ENCODE measurements around the gene VASP.

VASP gene

GRCh38 chr19:45554481-45554880 is 47.2 kb downstream of the VASP start:
- DNase-seq (ENCODE audit: low read depth), result no peak

DNA sequence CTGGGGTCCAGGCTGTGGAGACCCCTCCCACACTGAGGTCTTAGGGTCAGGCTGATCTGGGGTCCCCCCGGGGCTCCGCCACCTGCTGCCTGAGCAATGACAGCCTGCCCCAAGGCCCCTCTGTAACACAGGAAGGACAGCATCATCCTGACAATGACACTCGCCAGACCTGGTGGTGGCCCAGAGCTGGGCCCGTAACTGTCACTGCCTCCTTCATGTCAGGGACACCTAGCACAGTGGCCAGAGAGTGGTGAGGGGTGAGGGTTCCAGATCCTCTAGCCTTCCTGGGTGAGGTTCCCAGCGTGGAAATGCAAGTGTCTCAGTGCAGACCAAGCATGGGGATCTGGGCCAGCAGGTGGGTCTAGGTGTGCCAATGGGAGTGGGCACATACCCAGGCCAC is 49.6 kb downstream of the VASP start:
- DNase-seq (ENCODE audit: low read depth), result no peak

DNA sequence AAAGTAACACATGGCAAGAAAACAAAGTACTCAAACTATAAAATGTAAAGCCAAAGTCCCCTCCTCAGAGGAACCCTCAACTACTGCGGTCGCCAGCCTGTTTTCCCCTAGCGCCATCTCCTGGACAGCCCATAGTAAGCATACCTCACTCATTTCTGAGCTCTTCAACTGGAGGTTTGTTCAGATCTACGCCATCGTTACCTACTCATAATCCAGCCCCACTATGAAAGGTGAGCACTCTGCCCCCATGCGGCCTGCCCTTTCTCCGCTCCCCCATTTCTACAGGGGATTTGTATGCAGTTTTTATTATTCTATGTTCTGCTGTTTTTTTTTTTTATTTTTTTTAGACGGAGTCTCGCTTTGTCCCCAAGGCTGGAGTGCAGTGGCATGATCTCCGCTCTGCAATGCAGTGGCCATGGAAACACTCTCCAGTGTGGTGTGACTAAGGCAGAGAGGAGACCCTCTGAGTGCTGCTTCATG is 51.2 kb downstream of the VASP start:
- peak; percentile 44 for DNase-seq (ENCODE audit: low read depth)

- DNase-seq (ENCODE audit: low read depth), result no peak
These were observed 52.8 kb downstream of the VASP start for GRCh38 chr19:45560038-45560437.

DNA sequence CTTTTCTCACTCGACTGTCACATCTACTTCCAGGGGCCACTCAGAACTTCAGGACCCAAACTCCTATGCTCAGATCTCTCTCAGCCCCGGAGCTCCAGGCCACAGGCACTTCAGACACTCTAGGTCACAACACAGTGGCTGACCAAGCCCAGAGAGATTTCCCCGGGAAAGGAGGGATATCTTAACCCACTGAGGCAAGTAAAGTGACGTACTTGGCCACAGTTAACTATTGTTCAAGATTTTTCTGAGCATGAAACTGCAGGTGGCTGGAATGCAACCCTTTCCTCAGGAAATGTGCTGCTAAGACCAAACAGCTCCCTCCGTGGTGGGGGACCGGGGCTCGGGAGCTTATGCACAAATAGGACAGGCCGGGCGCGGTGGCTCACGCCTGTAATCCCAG is 53.4 kb downstream of the VASP start:
- no peak for DNase-seq (ENCODE audit: low read depth)

- DNase-seq (ENCODE audit: low read depth), result no peak
These were observed 57.0 kb downstream of the VASP start for GRCh38 chr19:45564131-45564780.

GRCh38 chr19:45567609-45568008 is 60.3 kb downstream of the VASP start:
- DNase-seq (ENCODE audit: low read depth), result no peak

DNA sequence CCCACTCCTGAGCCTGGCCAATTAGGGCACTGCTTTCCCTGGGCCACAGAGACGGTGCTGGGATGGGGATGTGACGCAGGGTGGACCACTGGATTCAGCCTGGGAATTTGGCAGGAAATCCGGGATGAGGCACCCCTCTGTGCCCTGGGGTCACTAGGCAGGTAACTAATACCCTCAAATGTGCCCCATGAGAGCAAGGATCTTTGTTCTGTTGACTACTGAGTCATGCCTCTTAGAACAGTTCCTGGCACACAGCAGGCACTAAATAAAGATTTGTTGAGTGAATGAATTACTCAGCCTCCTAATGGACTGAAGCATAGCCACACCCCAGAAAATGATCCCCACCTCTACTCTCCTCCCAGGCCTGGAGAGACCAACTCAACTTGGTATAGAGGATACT is 61.5 kb downstream of the VASP start:
- no peak for DNase-seq (ENCODE audit: low read depth)

- peak; percentile 37 for DNase-seq (ENCODE audit: low read depth)
These were observed 62.5 kb downstream of the VASP start for GRCh38 chr19:45569619-45570421.

DNA sequence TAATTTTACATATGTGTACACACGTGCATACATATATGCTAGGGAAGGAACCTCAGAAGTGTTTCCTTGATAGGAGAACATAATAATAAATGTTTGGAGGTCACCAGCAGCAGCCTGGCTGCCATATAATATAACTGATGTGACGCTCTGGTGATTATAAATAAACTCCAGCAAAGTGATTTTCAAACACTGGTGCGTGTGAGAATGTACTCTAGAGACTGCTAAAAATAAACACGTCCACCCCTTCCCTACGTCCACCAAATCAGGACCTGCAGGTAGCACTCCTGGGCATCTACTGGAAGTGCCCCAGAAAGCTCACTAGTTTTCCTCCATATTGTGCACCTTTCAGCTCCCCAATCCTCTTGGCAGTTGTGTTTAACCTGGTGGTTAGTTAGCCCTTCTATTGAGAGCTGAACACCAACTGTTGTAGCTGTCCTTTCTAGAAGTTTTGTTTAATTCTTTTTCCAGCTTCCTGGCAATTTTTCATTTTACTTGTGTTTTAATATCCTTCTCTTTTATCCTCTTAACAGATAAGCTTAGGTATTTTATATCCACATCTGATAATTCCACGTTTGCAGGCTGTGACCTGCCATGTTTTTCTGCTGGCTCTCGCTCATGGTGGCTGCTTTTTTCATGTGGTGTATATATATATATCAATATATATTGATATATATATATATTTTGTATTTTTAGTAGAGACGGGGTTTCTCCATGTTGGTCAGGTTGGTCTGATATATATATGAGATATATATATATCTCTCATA is 64.4 kb downstream of the VASP start:
- no peak for DNase-seq (ENCODE audit: low read depth)

DNA sequence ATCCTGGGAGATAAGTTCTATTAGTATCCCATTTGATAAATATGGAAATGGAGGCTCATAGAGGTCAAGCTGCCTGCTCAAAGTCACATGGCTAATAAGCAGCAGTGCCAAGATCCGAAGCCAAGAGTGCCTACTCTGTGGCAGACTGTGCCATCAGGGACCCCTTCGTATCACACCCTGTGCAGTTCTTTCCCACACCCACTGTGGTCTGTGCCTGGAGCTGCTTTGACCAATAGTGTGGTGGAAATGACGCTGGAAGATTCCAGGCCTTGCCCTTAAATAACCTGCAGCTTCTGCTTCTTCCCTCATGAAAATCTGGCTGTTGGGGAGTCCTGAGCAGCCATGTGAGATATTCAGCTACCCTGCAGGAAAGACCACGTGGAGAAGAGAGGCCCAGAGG is 67.2 kb downstream of the VASP start:
- DNase-seq (ENCODE audit: low read depth), result no peak

- DNase-seq (ENCODE audit: low read depth), result no peak
These were observed 67.9 kb downstream of the VASP start for GRCh38 chr19:45575216-45575615.

Data from activated gamma-delta T cell treated with anti-CD3 and anti-CD28 coated beads, Interleukin-2, amount 50 U/mL, for 16 hours (primary cell).